Heart right ventricle (tissue), 16 donors: ENCODE data around the gene NFIC. TPM values are rescaled to one million over a fixed set of nuclear protein-coding genes. Genes with fewer than 3 reads are reported as not detected.

Experiments used
- ATAC-seq, 8 donors: fragments of 200-7000 bp; cut with Tn5 transposase; one replicate each; pipeline ENCODE4 v1.9.1; 2020; ENCODE audit warnings: mild to moderate bottlenecking in 8 of 8, moderate library complexity in 8 of 8, moderate number of reproducible peaks in 1 of 8
- DNase-seq, 2 donors: peaks; one replicate each; pipeline ENCODE4 v3.0.0-alpha.2; 2020
- H3K27ac ChIP-seq, 10 donors: fragments of 200-600 bp; sonication (generic) in 2 of 10; one replicate each; pipeline versions ENCODE4 v1.5.0 to v1.8.0; 2020 to 2022; ENCODE audit warnings: mild to moderate bottlenecking in 3 of 10
- H3K27me3 ChIP-seq, 7 donors: fragments of 200-600 bp; one replicate each; pipeline ENCODE4 v1.8.0; 2021 to 2022; ENCODE audit warnings: mild to moderate bottlenecking in 2 of 7
- H3K36me3 ChIP-seq, 9 donors: fragments of 200-600 bp; sonication (generic) in 1 of 9; one replicate each; pipeline versions ENCODE4 v1.5.0 to v1.8.0; 2020 to 2022; ENCODE audit warnings: mild to moderate bottlenecking in 2 of 9
- H3K4me1 ChIP-seq, 9 donors: fragments of 200-600 bp; sonication (generic) in 1 of 9; one replicate each; pipeline versions ENCODE4 v1.5.0 to v1.8.0; 2020 to 2022; ENCODE audit warnings: mild to moderate bottlenecking in 4 of 9
- H3K4me3 ChIP-seq, 10 donors: fragments of 200-600 bp; sonication (generic) in 2 of 10; one replicate each; pipeline versions ENCODE4 v1.5.0 to v1.8.0; 2020 to 2022; ENCODE audit warnings: mild to moderate bottlenecking in 7 of 10, moderate library complexity in 2 of 10
- H3K9me3 ChIP-seq, 11 donors: fragments of 200-600 bp in 10 of 11; sonication (generic) in 2 of 11; one replicate each; pipeline versions ENCODE4 v1.5.0 to v1.8.0; 2013 to 2022; ENCODE audit warnings: mild to moderate bottlenecking in 2 of 11, control low read depth in 1 of 11, moderate library complexity in 1 of 11
- CTCF ChIP-seq, 9 donors: fragments of 200-600 bp; sonication (generic) in 2 of 9; IDR thresholded peaks; one replicate each; pipeline versions ENCODE4 v1.5.0 to v1.8.0; 2021 to 2022; ENCODE audit warnings: antibody characterized with exemption in 9 of 9, mild to moderate bottlenecking in 5 of 9, moderate library complexity in 1 of 9
- WGBS, 2 donors: extraction: QIAGEN DNeasy Blood & Tissue Kit; methylation state at CpG; one replicate each; pipeline ENCODE4 v1.1.7; 2013; ENCODE audit warnings: inconsistent platforms in 1 of 2; 5-methylcytosine and 5-hydroxymethylcytosine counted together
- intact Hi-C, 10 donors: fragments of 100-400 bp; cut with DNase I; formaldehyde crosslinking; loops; one replicate each; pipeline versions ENCODE4 v1.11.1 to v1.14.2; 2022
- polyA plus RNA-seq, 2 donors: library from polyadenylated mRNA; stranded (reverse); fragments of 200-250 nt; gene quantifications; one replicate each; pipeline ENCODE4 v1.2.3, GENCODE V29; 2013
- total RNA-seq, 10 donors: library from RNA; stranded (reverse); fragmentation: NEBNext Ultra II Directional in 3 of 10; extraction: Animal tissue kit (Norgen Biotek cat#: 25700) in 3 of 10; gene quantifications; one replicate each; pipeline versions ENCODE4 v1.2.1 to v1.2.4, GENCODE V29; 2021 to 2023
- donor health status: Arrhythmogenic right ventricular cardiomyopathy.
- donor health status: ischemic (EF 13 %, LVEDD 7.1; RV severe dilation, severe dysfunction).
- donor health status: healthy with polysubstance abuse.
- donor health status: DM: no; HTN: yes; CAD: no.
- donor health status: DM: no; HTN: no; CAD: no.
- donor health status: ischemic (EF 25% LVEDD 6.9; RV normal size, moderate dysfunction).
- donor health status: ischemic (EF 25% LVEDD 5.7; RV mildly dilated, moderate dysfunction).
- donor health status: healthy.
- donor health status: DM: yes; HTN: yes; CAD: no.
- donor health status: Ischemic cardiomyopathy.
- donor health status: ischemic (EF 35%, LVEDD 5.7; RV mildly dilated, moderate dysfunction).
- donor health status: nonischemic (EF 11% LVEDD 7.7; RV severe dilation, severe dysfunction).
- donor health status: DM: yes; HTN: yes; CAD: no.
- donor health status: PGD.
- donor health status: ischemic (EF 29% LVEDD 5.4; RV normal size, mild dysfunction).
- donor health status: nonischemic (EF 23%, LVEDD 6.1; RV moderate dilation, normal function).

The NFIC gene
- total and polyA plus RNA-seq, 12 donors = 52.3 to 217 (median 157) TPM

- Histone ChIP-seq H3K4me1 (peaks cover 30 to 54% (median 38%) of the 10 kb centered on the region in 9 donors), H3K4me3 (peak overlapping the region in 3 of 10 donors; percentile 13 to 27 (median 24)), H3K27ac (peak overlapping the region; percentile 36 to 98 (median 84)), H3K27me3 (no peaks in the 10 kb centered on the region), H3K9me3 (no peaks in the 10 kb centered on the region), H3K36me3 (peaks cover 0 to 81% (median 32%) of the 10 kb centered on the region in 9 donors)
- ATAC-seq (peak; percentile 78 to 93 (median 89)), DNase-seq (peak; percentile 76 to 94)
- TF ChIP-seq CTCF (IDR thresholded peaks at IDR 0.05) = no peak
- 18 to 23% methylated on average over 26 of the region's 26 CpGs for WGBS, 2 donors
- intact Hi-C loops = no loop called here
These were observed 92.9 kb downstream of the NFIC start for GRCh38 chr19:3459089-3459881.

DNA sequence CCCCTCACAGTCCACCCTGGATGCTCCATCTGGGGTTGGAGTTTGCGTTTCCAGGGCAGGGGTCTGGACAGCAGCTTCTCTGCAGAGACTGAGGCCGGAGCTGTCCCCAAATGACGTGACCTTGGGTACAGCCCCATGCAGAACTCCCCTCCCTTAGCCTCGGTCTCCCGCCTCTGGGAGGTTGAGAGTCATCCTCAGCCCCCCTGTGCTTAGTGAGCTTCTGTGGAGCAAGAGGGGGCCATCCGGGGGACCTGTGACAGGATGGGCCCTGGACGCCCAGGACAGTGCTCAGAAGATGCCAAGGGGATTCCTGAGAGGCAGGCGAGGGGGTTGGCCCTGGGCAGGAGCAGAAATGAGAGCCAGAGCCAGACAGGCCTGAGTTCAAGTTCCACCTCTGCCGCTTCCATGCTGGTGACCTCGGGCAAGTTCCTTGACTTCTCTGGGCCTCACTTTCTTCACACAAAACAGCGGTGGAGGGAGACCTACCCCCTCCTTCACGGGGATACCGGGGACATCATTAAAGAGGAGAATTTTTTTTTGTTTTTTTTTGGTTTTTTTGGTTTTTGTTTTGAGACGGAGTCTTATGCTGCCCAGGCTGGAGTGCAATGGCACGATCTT is 93.7 kb downstream of the NFIC start:
- ATAC-seq (peak in 4 of 8 donors; percentile 0 to 15 (median 2)), DNase-seq (no peak)
- H3K4me3 ChIP-seq = no peak overlapping the region
- peaks cover 30 to 60% (median 38%) of the 10 kb centered on the region in 9 donors for H3K4me1 ChIP-seq
- no peak for TF ChIP-seq CTCF (IDR thresholded peaks at IDR 0.05)
- H3K36me3 ChIP-seq = peaks cover 0 to 74% (median 25%) of the 10 kb centered on the region in 9 donors
- intact Hi-C loops = no loop called here
- peak overlapping the region; percentile 4 to 98 (median 84) for H3K27ac ChIP-seq
- no peaks in the 10 kb centered on the region for H3K27me3 ChIP-seq
- 71% methylated on average over 15 of the region's 15 CpGs for WGBS, 2 donors
- H3K9me3 ChIP-seq = no peaks in the 10 kb centered on the region

GRCh38 chr19:3462991-3463713 is 96.8 kb downstream of the NFIC start:
- Histone ChIP-seq H3K27me3 (no peaks in the 10 kb centered on the region), H3K27ac (peak overlapping the region in 1 of 10 donors; percentile 7), H3K4me1 (peaks cover 20 to 73% (median 36%) of the 10 kb centered on the region in 9 donors), H3K9me3 (no peaks in the 10 kb centered on the region), H3K4me3 (no peak overlapping the region), H3K36me3 (peaks cover 0 to 44% (median 14%) of the 10 kb centered on the region in 9 donors)
- no peak for TF ChIP-seq CTCF (IDR thresholded peaks at IDR 0.05)
- DNase-seq (no peak), ATAC-seq (no peak)
- intact Hi-C loops = no loop called here
- 72 to 79% methylated on average over 39 to 58 of the region's 58 CpGs for WGBS, 2 donors
